ENCODE results near the gene ALCAM. TPM values are rescaled to one million over a fixed set of nuclear protein-coding genes. Genes with fewer than 3 reads are reported as not detected.
"Not testable (repeated sequence)": the region's sequence is repeated elsewhere in the genome, so short reads cannot be mapped to it uniquely, and the experiment has no call there.

The ALCAM gene
- total RNA-seq, 2 donors from 2014 or later = 5.8 to 7.4 TPM

GRCh38 chr3:105377716-105378115, 11.0 kb downstream of the ALCAM start:
- intact Hi-C loops (cut with DNase I) = no loop called here
- DNase-seq = no peak
- no peak for ATAC-seq

GRCh38 chr3:105385179-105385578, 18.5 kb downstream of the ALCAM start:
- ATAC-seq (no peak), DNase-seq (no peak)
- intact Hi-C loops (cut with DNase I) = no loop called here

GRCh38 chr3:105385819-105386508, 19.3 kb downstream of the ALCAM start:
- ATAC-seq (no peak), DNase-seq (no peak)
- intact Hi-C loops (cut with DNase I) = no loop called here

- intact Hi-C loops (cut with DNase I) = no loop called here
- ATAC-seq = no peak
- DNase-seq = no peak
These were observed 20.5 kb downstream of the ALCAM start for GRCh38 chr3:105387122-105387751.

- intact Hi-C loops (cut with DNase I) = no loop called here
- DNase-seq = no peak
- no peak for ATAC-seq
These were observed 21.5 kb downstream of the ALCAM start for GRCh38 chr3:105388176-105388575.

GRCh38 chr3:105389759-105390158, 23.1 kb downstream of the ALCAM start:
- DNase-seq; ATAC-seq; intact Hi-C loops (cut with DNase I): not testable (repeated sequence)

- DNase-seq, ATAC-seq: not testable (repeated sequence)
These were observed 25.9 kb downstream of the ALCAM start for GRCh38 chr3:105392598-105392997.

GRCh38 chr3:105394177-105394576, 27.5 kb downstream of the ALCAM start:
- DNase-seq = no peak
- ATAC-seq = no peak
- intact Hi-C loops (cut with DNase I) = no loop called here

More at GRCh38 chr3:105392598-105392997, 25.9 kb downstream of the ALCAM start:
- intact Hi-C loops (cut with DNase I) = not testable (repeated sequence)

- no peak for ATAC-seq
These were observed 31.3 kb downstream of the ALCAM start for GRCh38 chr3:105397974-105398373.

GRCh38 chr3:105398437-105398836, 31.7 kb downstream of the ALCAM start:
- DNase-seq (no peak), ATAC-seq (no peak)
- intact Hi-C loops (cut with DNase I) = no loop called here

More at GRCh38 chr3:105397974-105398373, 31.3 kb downstream of the ALCAM start:
- intact Hi-C loops (cut with DNase I) = no loop called here
- no peak for DNase-seq

GRCh38 chr3:105399062-105399461, 32.4 kb downstream of the ALCAM start:
- DNase-seq (no peak), ATAC-seq (no peak)
- intact Hi-C loops (cut with DNase I) = no loop called here

GRCh38 chr3:105399611-105400010, 32.9 kb downstream of the ALCAM start:
- intact Hi-C loops (cut with DNase I) = no loop called here

GRCh38 chr3:105401254-105401653, 34.5 kb downstream of the ALCAM start:
- ATAC-seq = no peak
- intact Hi-C loops (cut with DNase I) = no loop called here
- DNase-seq = no peak

More at GRCh38 chr3:105399611-105400010, 32.9 kb downstream of the ALCAM start:
- ATAC-seq (no peak), DNase-seq (no peak)

- intact Hi-C loops (cut with DNase I) = no loop called here
- no peak for DNase-seq
- ATAC-seq = no peak
These were observed 35.0 kb downstream of the ALCAM start for GRCh38 chr3:105401691-105402149.

GRCh38 chr3:105402287-105402801, 35.6 kb downstream of the ALCAM start:
- ATAC-seq = no peak
- DNase-seq = no peak
- intact Hi-C loops (cut with DNase I) = no loop called here

GRCh38 chr3:105403034-105403433, 36.3 kb downstream of the ALCAM start:
- peak; percentile 12 for DNase-seq
- ATAC-seq; intact Hi-C loops (cut with DNase I): not testable (repeated sequence)

GRCh38 chr3:105406268-105406667, 39.6 kb downstream of the ALCAM start:
- no peak for DNase-seq
- no peak for ATAC-seq
- intact Hi-C loops (cut with DNase I) = no loop called here

- ATAC-seq = no peak
- intact Hi-C loops (cut with DNase I) = no loop called here
- no peak for DNase-seq
These were observed 42.7 kb downstream of the ALCAM start for GRCh38 chr3:105409364-105409763.

GRCh38 chr3:105413343-105413887, 46.7 kb downstream of the ALCAM start:
- DNase-seq (no peak), ATAC-seq (no peak)
- intact Hi-C loops (cut with DNase I) = no loop called here

GRCh38 chr3:105414841-105415240, 48.1 kb downstream of the ALCAM start:
- DNase-seq = no peak
- intact Hi-C loops (cut with DNase I) = no loop called here
- ATAC-seq = no peak
